PC-9 (cell line): ENCODE measurements around the gene SORCS2.

Experiments used
- CTCF ChIP-seq: fragments of 200-600 bp; sonication (generic); conservative IDR thresholded peaks from 2 replicates; pipeline ENCODE4 v1.6.1; 2017; ENCODE audit warnings: mixed run types, antibody characterized with exemption, mild to moderate bottlenecking, moderate library complexity
- EZH2 ChIP-seq: fragments of 200-600 bp; sonication (generic); IDR thresholded peaks from 2 replicates; pipeline ENCODE4 v1.8.0; 2017; ENCODE audit warnings: antibody characterized with exemption, low read depth

- TF ChIP-seq CTCF (no peak), EZH2 (no peak)
These were observed 195.6 kb downstream of the SORCS2 start for GRCh38 chr4:7387925-7388324.
